ENCODE measurements around the gene ZNF22.

ZNF22 gene

GRCh38 chr10:45015590-45015989 is 14.9 kb downstream of the ZNF22 start:
- DNase-seq (ENCODE audit: low read depth, low spot score) = no peak

- no peak for DNase-seq (ENCODE audit: low read depth, low spot score)
These were observed 22.7 kb downstream of the ZNF22 start for GRCh38 chr10:45023426-45023825.

- no peak for DNase-seq (ENCODE audit: low read depth, low spot score)
These were observed 33.6 kb downstream of the ZNF22 start for GRCh38 chr10:45034301-45034700.

GRCh38 chr10:45035673-45036072 is 35.0 kb downstream of the ZNF22 start:
- DNase-seq (ENCODE audit: low read depth, low spot score) = no peak

- no peak for DNase-seq (ENCODE audit: low read depth, low spot score)
These were observed 40.3 kb downstream of the ZNF22 start for GRCh38 chr10:45040921-45041542.

- peak; percentile 29 for DNase-seq (ENCODE audit: low read depth, low spot score)
These were observed 43.6 kb downstream of the ZNF22 start for GRCh38 chr10:45044290-45044689.

GRCh38 chr10:45050551-45051235 is 50.0 kb downstream of the ZNF22 start:
- DNase-seq (ENCODE audit: low read depth, low spot score) = no peak

- no peak for DNase-seq (ENCODE audit: low read depth, low spot score)
These were observed 52.0 kb downstream of the ZNF22 start for GRCh38 chr10:45052700-45053099.

GRCh38 chr10:45053569-45054100 is 52.9 kb downstream of the ZNF22 start:
- DNase-seq (ENCODE audit: low read depth, low spot score) = no peak

All from ELF-1 (cell line).